IMR-90 (cell line): ENCODE data around the gene PXK. TPM values are rescaled to one million over a fixed set of nuclear protein-coding genes. Genes with fewer than 3 reads are reported as not detected.

Source experiments
- ATAC-seq: fragments of 200-7000 bp; cut with Tn5 transposase; 2 replicates; pipeline ENCODE4 v1.9.1; 2020; ENCODE audit warnings: low read depth, mild to moderate bottlenecking, moderate library complexity
- BruUV-seq: library from RNA; stranded (reverse); fragments of 400-500 nt; replicated peaks from 2 replicates; lab custom pipeline; 2021; lab: Mats Ljungman, UMichigan
- CTCF ChIA-PET: fragments of 300-600 bp; formaldehyde crosslinking; extraction: SDS; loops from one replicate; lab custom pipeline; 2021; ENCODE audit warnings: antibody characterized with exemption; lab: Yijun Ruan, JAX
- POLR2A ChIA-PET: fragments of 300-600 bp; sonication (Branson Sonifier 250); formaldehyde crosslinking; loops from one replicate; lab custom pipeline; 2022; ENCODE audit warnings: antibody characterized with exemption; ENCODE audit not compliant: unreplicated experiment; lab: Charles Lee
- DNase-seq: peaks from one replicate; pipeline ENCODE4 v3.0.0; 2013
- H2AFZ ChIP-seq: replicated peaks from 2 replicates; pipeline ENCODE3; 2013; ENCODE audit warnings: low read length, mild to moderate bottlenecking; ENCODE audit not compliant: poor library complexity
- H2AK5ac ChIP-seq: 2 replicates; pipeline ENCODE4 v1.6.1; 2013; ENCODE audit warnings: low read depth, low read length, inconsistent platforms
- H2AK9ac ChIP-seq: replicated peaks from 2 replicates; pipeline ENCODE3; 2013; ENCODE audit warnings: mild to moderate bottlenecking, low read depth, low read length, moderate library complexity; ENCODE audit not compliant: poor library complexity
- H2BK120ac ChIP-seq: 2 replicates; pipeline ENCODE4 v1.6.1; 2013; ENCODE audit warnings: low read depth, low read length, inconsistent platforms
- H2BK15ac ChIP-seq: 3 replicates; pipeline ENCODE4 v1.6.1; 2013; ENCODE audit warnings: low read depth, low read length, inconsistent platforms
- H2BK20ac ChIP-seq: 2 replicates; pipeline ENCODE4 v1.6.1; 2013; ENCODE audit warnings: low read depth, mild to moderate bottlenecking, inconsistent platforms, low read length, moderate library complexity
- H2BK5ac ChIP-seq: 2 replicates; pipeline ENCODE4 v1.6.1; 2013; ENCODE audit warnings: mild to moderate bottlenecking, low read depth, low read length, inconsistent platforms; ENCODE audit not compliant: poor library complexity, severe bottlenecking
- H3K14ac ChIP-seq: replicated peaks from 2 replicates; pipeline ENCODE4 v1.6.1; 2013; ENCODE audit warnings: low read depth, low read length, inconsistent platforms
- H3K18ac ChIP-seq: 2 replicates; pipeline ENCODE4 v1.6.1; 2013; ENCODE audit warnings: low read depth, low read length, control low read depth
- H3K23ac ChIP-seq: 2 replicates; pipeline ENCODE4 v1.6.1; 2013; ENCODE audit warnings: low read depth, low read length, inconsistent platforms
- H3K27ac ChIP-seq: 2 replicates; pipeline ENCODE4 v1.5.1; 2013; ENCODE audit warnings: mild to moderate bottlenecking, control low read depth, low read length; ENCODE audit not compliant: insufficient read depth
- H3K27me3 ChIP-seq: 2 replicates; pipeline ENCODE4 v1.6.1; 2013; ENCODE audit warnings: low read length; ENCODE audit not compliant: control insufficient read depth, insufficient read depth
- H3K36me3 ChIP-seq: 2 replicates; pipeline ENCODE4 v1.6.1; 2013; ENCODE audit warnings: low read length, mixed read lengths; ENCODE audit not compliant: control insufficient read depth, insufficient read depth
- H3K4ac ChIP-seq: 2 replicates; pipeline ENCODE4 v1.6.1; 2013; ENCODE audit warnings: low read depth, low read length, inconsistent platforms
- H3K4me1 ChIP-seq: 2 replicates; pipeline ENCODE4 v1.6.1; 2013; ENCODE audit warnings: low read length, mixed read lengths; ENCODE audit not compliant: control insufficient read depth, insufficient read depth
- H3K4me2 ChIP-seq: 2 replicates; pipeline ENCODE4 v1.6.1; 2013; ENCODE audit warnings: low read depth, mild to moderate bottlenecking, control low read depth, low read length, moderate library complexity
- H3K4me3 ChIP-seq: 2 replicates; pipeline ENCODE4 v1.5.1; 2013; ENCODE audit warnings: low read depth, mild to moderate bottlenecking, control low read depth, low read length, moderate library complexity; ENCODE audit not compliant: insufficient read depth
- H3K56ac ChIP-seq: 2 replicates; pipeline ENCODE4 v1.6.1; 2013; ENCODE audit warnings: low read length, inconsistent platforms; ENCODE audit not compliant: insufficient read depth; ENCODE audit errors: extremely low read depth
- H3K79me1 ChIP-seq, 2 experiments: 2 replicates each; pipeline ENCODE4 v1.6.1; 2013; ENCODE audit warnings: low read length in 2 of 2, inconsistent platforms in 1 of 2, low read depth in 1 of 2
- H3K9ac ChIP-seq: 2 replicates; pipeline ENCODE4 v1.6.1; 2013; ENCODE audit warnings: low read depth, low read length, control low read depth
- H3K9me1 ChIP-seq: 2 replicates; pipeline ENCODE4 v1.6.1; 2013; ENCODE audit warnings: low read length, inconsistent platforms; ENCODE audit not compliant: insufficient read depth
- H3K9me3 ChIP-seq: 2 replicates; pipeline ENCODE4 v1.6.1; 2013; ENCODE audit warnings: low read length; ENCODE audit not compliant: control insufficient read depth, insufficient read depth
- H4K20me1 ChIP-seq: 2 replicates; pipeline ENCODE4 v1.6.1; 2013; ENCODE audit warnings: low read length, inconsistent platforms; ENCODE audit not compliant: insufficient read depth
- H4K5ac ChIP-seq: 2 replicates; pipeline ENCODE4 v1.6.1; 2013; ENCODE audit warnings: mild to moderate bottlenecking, low read depth, low read length, control low read depth
- H4K8ac ChIP-seq, 2 experiments: 2 replicates each; pipeline ENCODE4 v1.6.1; 2013; ENCODE audit warnings: low read depth in 2 of 2, low read length in 2 of 2, control low read depth in 1 of 2, inconsistent platforms in 1 of 2
- H4K91ac ChIP-seq: 2 replicates; pipeline ENCODE4 v1.6.1; 2013; ENCODE audit warnings: low read depth, low read length, inconsistent platforms; ENCODE audit not compliant: insufficient read depth
- FOS ChIP-seq: fragments of 150-350 bp; IDR thresholded peaks from 2 replicates; pipeline ENCODE4 v1.6.1; 2016; ENCODE audit warnings: low read depth, low read length
- MAFK ChIP-seq: IDR thresholded peaks from 2 replicates; pipeline ENCODE4 v1.6.1; 2012; ENCODE audit warnings: low read depth, low read length, improper control_type of control experiment
- POLR2A ChIP-seq: IDR thresholded peaks from 2 replicates; pipeline ENCODE4 v1.6.1; 2012; ENCODE audit warnings: mild to moderate bottlenecking, low read depth, low read length
- USF2 ChIP-seq: fragments of 150-350 bp; IDR thresholded peaks from 2 replicates; pipeline ENCODE4 v1.6.1; 2017; ENCODE audit warnings: mild to moderate bottlenecking, antibody characterized with exemption, low read length, low read depth
- WGBS, 2 experiments: methylation state at CpG; one replicate each; pipeline versions ENCODE4 v1.1.5 to v1.1.7; 2013; ENCODE audit warnings: missing lambda C conversion rate in 2 of 2; ENCODE audit not compliant: insufficient read length in 1 of 2; ENCODE audit errors: extremely low coverage in 2 of 2; 5-methylcytosine and 5-hydroxymethylcytosine counted together
- dilution Hi-C: fragments of 300-500 bp; cut with HindIII; formaldehyde crosslinking; loops from one replicate; pipeline ENCODE4 v1.14.3; 2018; ENCODE audit warnings: low sequenced_read_pairs; ENCODE audit not compliant: unreplicated experiment
- in situ Hi-C: fragments of 300-500 bp; cut with MboI; formaldehyde crosslinking; loops from 3 replicates; pipeline ENCODE4 v1.14.3; 2019; ENCODE audit warnings: low sequenced_read_pairs, inconsistent platforms, mixed read lengths
- intact Hi-C: fragments of 100-400 bp; cut with micrococcal nuclease; formaldehyde crosslinking; loops from 2 replicates; pipeline ENCODE4 v1.10.0; 2022
- polyA plus RNA-seq, 3 experiments: library from polyadenylated mRNA; depleted of rRNA; stranded (reverse); fragments of >200 nt; gene quantifications; 2 replicates each; pipeline ENCODE4 v1.2.3, GENCODE V29; 2012; ENCODE audit warnings: low replicate concordance in 1 of 3
- total RNA-seq: library from RNA; depleted of rRNA; stranded (reverse); fragments of >200 nt; gene quantifications from 2 replicates; pipeline ENCODE4 v1.2.3, GENCODE V29; 2012

The PXK gene
- total and polyA plus RNA-seq, 2 of the 4 experiments (the other 2 are of a cell fraction), result 14.3 to 17.7 TPM

DNA sequence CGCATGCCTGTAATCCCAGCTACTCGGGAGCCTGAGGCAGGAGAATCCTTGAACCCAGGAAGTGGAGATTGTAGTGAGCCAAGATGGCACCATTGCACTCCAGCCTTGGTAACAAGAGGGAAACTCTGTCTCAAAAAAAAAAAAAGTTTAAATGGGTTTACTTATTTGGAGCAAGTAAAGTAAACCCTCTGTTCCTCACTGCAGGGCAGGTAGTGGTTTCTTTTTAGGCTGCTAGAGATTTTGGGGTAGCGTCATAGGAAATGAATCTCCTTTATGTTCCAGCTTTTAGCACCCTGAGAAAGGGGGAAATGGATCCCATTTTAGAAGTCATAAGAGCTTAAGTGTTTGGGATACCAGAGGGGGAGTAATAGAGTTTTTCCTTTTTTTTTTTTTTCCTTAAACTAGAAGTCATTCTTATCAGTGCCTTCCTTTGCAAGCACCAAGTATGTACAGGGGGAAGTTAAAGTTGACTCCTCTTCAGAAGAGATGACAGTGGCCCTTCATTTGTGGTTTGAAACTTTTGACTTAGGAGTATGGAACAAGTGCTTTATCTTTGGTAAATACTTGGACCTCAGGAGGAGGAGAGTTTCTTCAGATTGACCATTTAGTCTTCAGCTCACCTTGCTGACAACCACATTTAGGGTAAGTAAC lies 8.0 kb downstream of the PXK start:
- Histone ChIP-seq H2AK5ac (peak overlapping the region; percentile 76; the same call in 1 of the 2 replicates), H3K56ac (no peak overlapping the region; the same call in 1 of the 2 replicates), H2BK15ac (peak overlapping the region; percentile 67; the same call in 1 of the 3 replicates), H3K27ac (peak overlapping the region; percentile 53; the same call in 1 of the 2 replicates), H2AK9ac (no peak overlapping the region), H2BK20ac (peak overlapping the region; percentile 8; the same call in 1 of the 2 replicates), H3K36me3 (peaks cover 5% of the 10 kb centered on the region; the same call in 1 of the 2 replicates), H3K27me3 (no peaks in the 10 kb centered on the region), H2AFZ (no peak overlapping the region), H3K4me3 (no peak overlapping the region), H3K23ac (no peak overlapping the region; the same call in 1 of the 2 replicates), H4K91ac (peak overlapping the region; percentile 26; the same call in 1 of the 2 replicates), H3K18ac (peak overlapping the region; percentile 24; the same call in 1 of the 2 replicates), H2BK120ac (peak overlapping the region; percentile 59), H3K79me1 (peaks cover 27 to 68% of the 10 kb centered on the region in 2 experiments), H3K4me1 (peaks cover 16% of the 10 kb centered on the region), H3K9ac (no peak overlapping the region), H3K4me2 (no peak overlapping the region), H4K8ac (peak overlapping the region in 1 of 2 experiments; percentile 47; a peak in 1 of 4 replicates), H3K14ac (peak overlapping the region; percentile 22; the same call in 1 of the 2 replicates), H3K9me3 (no peaks in the 10 kb centered on the region), H3K4ac (peak overlapping the region; percentile 66), H2BK5ac (peak overlapping the region; percentile 17), H3K9me1 (peaks cover 16% of the 10 kb centered on the region), H4K5ac (no peak overlapping the region), H4K20me1 (peaks cover 19% of the 10 kb centered on the region; the same call in 1 of the 2 replicates)
- DNase-seq, result no peak
- ChIA-PET POLR2A (interaction anchor here (0.7 kb wide), 1 partner anchor 86 kb away, joined by 8 read pairs; no protein-coding TSS in a partner anchor), CTCF (no interaction called here)
- intact Hi-C loops (no loop called here), in situ Hi-C loops (no loop called here), dilution Hi-C loops (no loop called here)
- no TSS peak for BruUV-seq
- WGBS, 2 experiments, result no CpG with 5 or more reads among the region's 3 CpGs
- no peak for TF ChIP-seq USF2
- no peak for TF ChIP-seq FOS
- no peak for TF ChIP-seq MAFK
- no peak for TF ChIP-seq POLR2A
- no peak for ATAC-seq
